Small intestine (tissue), 7 donors: Measurements from ENCODE around the gene TMPRSS13. TPM values are rescaled to one million over a fixed set of nuclear protein-coding genes. Genes with fewer than 3 reads are reported as not detected.

Experiments
- DNase-seq, 2 donors: peaks; one replicate each; pipeline versions ENCODE4 v3.0.0 to v3.0.0-alpha.2; 2013
- FAIRE-seq: peaks from 2 replicates; lab custom pipeline; 2012; peaks lifted over from hg19 to GRCh38; lab: Jason Lieb, UNC
- H3K27ac ChIP-seq, 3 donors: one replicate each; pipeline ENCODE4 v1.5.1; 2013; ENCODE audit warnings: low read length in 2 of 3, mild to moderate bottlenecking in 2 of 3, control low read depth in 1 of 3, inconsistent platforms in 1 of 3, low read depth in 1 of 3, moderate library complexity in 1 of 3
- H3K27me3 ChIP-seq, 3 donors: one replicate each; pipeline ENCODE4 v1.6.1; 2013; ENCODE audit warnings: low read length in 3 of 3, inconsistent platforms in 1 of 3; ENCODE audit not compliant: control insufficient read depth in 3 of 3, insufficient read depth in 3 of 3
- H3K36me3 ChIP-seq, 3 donors: one replicate each; pipeline ENCODE4 v1.6.1; 2013; ENCODE audit warnings: low read length in 3 of 3, inconsistent platforms in 1 of 3, low read depth in 1 of 3, mild to moderate bottlenecking in 1 of 3, moderate library complexity in 1 of 3; ENCODE audit not compliant: control insufficient read depth in 3 of 3, insufficient read depth in 2 of 3
- H3K4me1 ChIP-seq, 3 donors: one replicate each; pipeline ENCODE4 v1.6.1; 2013; ENCODE audit warnings: low read length in 2 of 3, inconsistent platforms in 1 of 3, low read depth in 1 of 3, mild to moderate bottlenecking in 1 of 3, moderate library complexity in 1 of 3; ENCODE audit not compliant: control insufficient read depth in 3 of 3, insufficient read depth in 2 of 3
- H3K4me3 ChIP-seq, 3 donors: one replicate each; pipeline ENCODE4 v1.5.1; 2013; ENCODE audit warnings: low read length in 3 of 3, control low read depth in 1 of 3, inconsistent platforms in 1 of 3, low read depth in 1 of 3, mild to moderate bottlenecking in 1 of 3, moderate library complexity in 1 of 3
- H3K9me3 ChIP-seq, 2 donors: one replicate each; pipeline ENCODE4 v1.6.1; 2013; ENCODE audit warnings: low read depth in 1 of 2, low read length in 1 of 2; ENCODE audit not compliant: control insufficient read depth in 2 of 2, insufficient read depth in 1 of 2
- WGBS, 3 donors: extraction: QIAGEN DNeasy Blood & Tissue Kit; methylation state at CpG; one replicate each; pipeline ENCODE4 v1.1.7; 2013; 5-methylcytosine and 5-hydroxymethylcytosine counted together
- polyA plus RNA-seq, 4 donors: library from polyadenylated mRNA; stranded (reverse) in 3 of 4; unstranded in 1 of 4; fragments of 200-250 nt in 3 of 4; fragments of 120-200 nt in 1 of 4; gene quantifications; one replicate each; pipeline versions ENCODE4 v1.2.1 to v1.2.3, GENCODE V29; 2013
- donor health status: healthy with polysubstance abuse.
- donor health status: control.
- donor health status: control.
- donor health status: Bipolar disorder and iron deficiency.
- donor health status: healthy.

TMPRSS13 gene
- polyA plus RNA-seq, 4 donors: 0.18 to 6.8 TPM; not detected in 2

DNA sequence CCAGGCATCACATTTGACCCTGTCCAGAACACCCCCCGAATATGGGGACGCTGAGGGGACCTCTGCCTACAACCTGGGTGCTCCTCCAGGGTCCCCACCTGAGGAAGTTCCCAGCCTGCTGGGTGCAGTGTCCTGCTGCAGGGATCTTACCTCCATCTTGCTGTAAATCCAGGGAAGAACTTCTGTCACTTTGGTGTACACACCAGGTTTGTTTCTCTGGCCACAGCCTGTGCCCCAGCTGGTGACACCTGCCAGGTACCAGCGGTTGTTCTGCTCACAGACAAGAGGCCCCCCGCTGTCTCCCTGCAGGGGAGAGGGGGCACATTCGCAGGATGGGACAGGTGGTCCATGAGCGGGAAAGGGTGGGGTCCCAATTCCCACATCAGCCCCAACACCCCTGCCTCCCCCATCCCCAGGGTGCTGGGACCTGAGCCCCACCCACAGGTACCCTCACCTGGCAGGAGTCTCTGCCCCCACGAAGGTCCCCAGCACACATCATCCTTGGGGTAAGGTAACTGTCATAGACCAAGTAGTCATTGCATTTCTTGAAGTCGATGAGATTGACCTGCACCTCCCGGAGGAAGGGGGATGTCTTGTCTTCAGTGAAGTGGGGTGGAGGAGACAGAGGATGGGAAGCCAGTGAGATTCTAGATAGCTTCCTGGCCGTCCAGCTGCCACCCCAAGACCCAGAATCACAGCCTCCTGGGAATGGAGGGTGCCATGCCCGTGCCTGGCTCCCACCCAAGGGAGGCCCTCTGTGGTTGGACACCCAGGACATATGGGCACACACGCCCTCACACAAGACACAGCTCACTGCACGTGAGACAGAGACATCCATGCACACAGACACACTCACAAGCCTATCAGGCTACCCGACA is 25.5 kb downstream of the TMPRSS13 start:
- 84 to 89% (median 87%) methylated on average over 14 of the region's 14 CpGs for WGBS, 3 donors
- Histone ChIP-seq H3K9me3 (no peaks in the 10 kb centered on the region), H3K4me1 (peaks cover 0 to 15% (median 0%) of the 10 kb centered on the region in 3 donors), H3K36me3 (no peaks in the 10 kb centered on the region), H3K4me3 (no peak overlapping the region), H3K27me3 (no peaks in the 10 kb centered on the region), H3K27ac (no peak overlapping the region)
- DNase-seq: no peak
- FAIRE-seq: no peak

DNA sequence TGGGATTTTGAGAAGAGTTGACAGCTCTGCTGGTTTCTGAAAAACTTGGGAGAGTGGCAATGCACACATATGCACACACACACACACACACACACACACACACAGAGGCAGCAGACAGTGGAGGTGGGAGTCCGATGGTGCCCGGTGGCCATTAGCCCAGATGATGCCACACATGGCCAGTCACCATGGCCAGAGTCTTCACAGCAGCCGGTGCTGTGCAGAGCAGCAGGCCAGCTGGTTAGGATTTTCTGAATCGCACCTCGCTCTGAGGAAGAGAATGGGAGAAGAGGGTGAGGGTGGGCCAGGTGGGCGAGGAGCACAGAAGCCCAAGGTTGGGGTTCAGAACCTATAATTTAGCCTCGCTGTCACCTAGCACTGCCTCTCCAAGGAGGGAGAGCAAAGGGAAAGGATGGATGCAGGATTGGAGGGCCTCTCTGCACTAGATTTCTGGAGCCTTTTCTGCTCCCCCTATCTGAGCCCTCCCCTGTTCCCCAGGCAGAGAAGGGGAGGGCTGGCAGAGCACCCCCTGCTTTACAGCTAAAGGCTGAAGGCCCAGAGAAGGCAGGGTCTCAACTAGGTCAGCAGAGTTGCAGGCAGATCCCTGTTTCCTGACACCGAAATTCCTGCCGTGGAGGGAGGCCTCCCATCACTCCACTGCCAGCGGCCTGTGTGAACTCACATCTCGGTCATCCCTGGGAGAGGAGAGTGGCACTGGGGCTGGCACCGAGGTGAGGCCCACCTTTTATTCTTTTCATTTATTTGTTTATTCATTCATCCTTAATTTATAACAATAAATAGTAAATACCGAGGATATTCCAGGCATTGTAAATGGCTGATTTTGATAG is 27.0 kb downstream of the TMPRSS13 start:
- FAIRE-seq (no peak), DNase-seq (no peak)
- H3K27ac ChIP-seq: no peak overlapping the region
- no peaks in the 10 kb centered on the region for H3K9me3 ChIP-seq
- 88 to 91% (median 88%) methylated on average over 13 of the region's 13 CpGs for WGBS, 3 donors
- no peaks in the 10 kb centered on the region for H3K36me3 ChIP-seq
- peaks cover 0 to under 1% (median 0%) of the 10 kb centered on the region in 3 donors for H3K4me1 ChIP-seq
- H3K4me3 ChIP-seq: no peak overlapping the region
- no peaks in the 10 kb centered on the region for H3K27me3 ChIP-seq

DNA sequence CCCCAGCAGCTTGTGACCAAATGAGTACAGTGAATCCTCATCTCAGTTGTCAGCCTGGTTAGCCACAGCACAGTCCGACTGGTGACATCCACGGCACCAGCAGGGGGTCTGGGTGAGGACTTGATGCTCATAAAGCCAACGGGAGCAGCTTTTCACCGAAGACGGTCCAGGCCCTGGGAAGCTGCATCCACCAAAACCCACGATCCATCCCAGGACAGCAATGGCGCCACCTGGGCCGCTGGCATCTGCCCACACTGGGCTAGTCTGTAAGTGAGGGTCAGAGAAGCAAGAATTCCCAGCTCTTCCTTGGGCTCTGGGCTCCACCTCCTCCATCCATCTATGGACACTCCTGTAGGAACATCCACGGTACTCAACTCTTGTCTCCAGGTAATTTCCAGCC is 27.6 kb downstream of the TMPRSS13 start:
- Histone ChIP-seq H3K9me3 (no peaks in the 10 kb centered on the region), H3K27me3 (no peaks in the 10 kb centered on the region), H3K36me3 (no peaks in the 10 kb centered on the region), H3K4me3 (no peak overlapping the region), H3K27ac (no peak overlapping the region), H3K4me1 (no peaks in the 10 kb centered on the region)
- no peak for DNase-seq
- no peak for FAIRE-seq
- 93 to 98% (median 94%) methylated on average over 9 of the region's 9 CpGs for WGBS, 3 donors

DNA sequence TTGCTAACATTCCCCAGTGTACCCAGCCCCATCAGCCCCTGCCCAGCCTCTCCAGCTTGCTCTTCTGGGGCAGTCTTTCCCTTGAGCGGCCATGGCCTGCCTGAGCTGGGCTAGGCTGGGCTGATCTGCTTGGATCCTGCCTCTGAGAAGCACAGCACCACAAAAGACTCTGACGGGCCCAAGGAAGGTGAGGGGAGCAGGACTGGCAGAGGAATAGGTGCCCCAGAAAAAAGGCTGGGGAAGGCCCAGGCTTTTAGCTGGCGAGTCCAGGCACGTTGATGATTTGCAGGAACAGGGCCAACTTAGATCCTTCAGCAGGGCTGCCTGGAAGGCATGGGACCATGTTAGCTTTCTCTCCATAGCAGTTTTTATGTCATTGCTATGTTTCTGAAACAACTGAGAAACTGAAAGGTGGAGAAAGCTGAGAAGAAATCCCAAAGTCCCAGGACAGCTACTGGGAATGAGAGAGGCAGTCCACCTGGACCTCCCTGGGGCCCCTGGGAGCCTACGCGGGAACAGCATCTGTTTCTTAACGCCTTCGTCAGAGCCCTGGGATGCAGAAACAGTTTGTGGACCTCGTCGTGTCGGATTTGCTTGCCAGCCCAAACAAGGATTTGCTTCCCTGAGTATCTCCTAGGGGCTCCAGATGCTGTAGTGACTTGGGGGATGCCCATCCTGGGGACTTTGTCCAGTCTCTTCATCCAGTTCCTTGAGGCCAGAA is 28.3 kb downstream of the TMPRSS13 start:
- Histone ChIP-seq H3K9me3 (no peaks in the 10 kb centered on the region), H3K4me3 (no peak overlapping the region), H3K4me1 (no peaks in the 10 kb centered on the region), H3K27ac (no peak overlapping the region), H3K36me3 (no peaks in the 10 kb centered on the region), H3K27me3 (no peaks in the 10 kb centered on the region)
- DNase-seq (no peak), FAIRE-seq (no peak)
- WGBS, 3 donors: 82 to 88% (median 83%) methylated on average over 11 of the region's 11 CpGs

DNA sequence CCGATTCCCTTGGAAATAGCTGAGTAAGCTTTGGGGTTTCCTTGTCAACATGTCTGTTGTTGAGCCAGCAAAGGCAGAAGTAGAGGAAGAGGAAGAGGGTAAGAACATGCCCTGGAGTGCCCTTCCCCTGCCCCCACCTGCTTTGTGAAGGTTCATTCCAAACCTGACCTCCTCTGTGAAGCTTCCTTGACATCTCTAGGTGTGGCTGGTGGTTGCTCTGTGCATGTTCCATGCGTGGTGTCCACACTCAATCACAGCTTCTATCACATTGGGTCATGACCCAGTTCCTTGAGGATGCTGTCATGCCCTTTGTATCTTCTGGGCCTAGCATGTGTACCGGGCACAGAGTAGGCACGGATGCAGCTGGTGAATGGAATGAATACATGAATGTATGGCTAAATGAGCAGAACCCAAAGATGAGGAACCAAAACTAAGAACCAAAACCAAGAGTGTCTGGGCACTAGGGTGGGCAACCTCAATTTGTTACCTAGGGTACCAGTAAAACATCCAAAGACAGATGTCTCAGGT is 29.0 kb downstream of the TMPRSS13 start:
- FAIRE-seq (no peak), DNase-seq (no peak)
- H3K36me3 ChIP-seq: no peaks in the 10 kb centered on the region
- no peaks in the 10 kb centered on the region for H3K9me3 ChIP-seq
- H3K27me3 ChIP-seq: no peaks in the 10 kb centered on the region
- WGBS, 3 donors: 80 to 84% (median 83%) methylated on average over 4 of the region's 4 CpGs
- H3K4me3 ChIP-seq: no peak overlapping the region
- no peaks in the 10 kb centered on the region for H3K4me1 ChIP-seq
- H3K27ac ChIP-seq: no peak overlapping the region

DNA sequence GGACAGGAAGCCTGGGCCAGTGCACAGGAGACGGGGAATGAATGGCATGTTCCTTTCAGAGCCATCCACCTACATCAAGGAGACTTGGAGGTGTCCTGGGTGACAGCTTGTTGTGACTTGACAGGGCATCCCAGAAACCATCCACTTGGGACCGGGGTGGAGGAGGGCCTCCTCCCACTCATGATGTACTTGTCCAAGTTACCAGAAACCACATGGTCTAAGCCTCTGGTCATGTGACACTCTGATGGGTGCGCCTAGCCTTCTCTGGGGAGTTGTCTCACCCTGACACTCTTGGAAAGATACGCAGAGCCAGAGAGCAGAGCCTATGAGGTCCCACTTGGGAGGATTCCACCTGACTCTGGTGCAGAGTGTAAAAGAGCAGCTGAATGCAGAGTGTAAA is 31.1 kb downstream of the TMPRSS13 start:
- Histone ChIP-seq H3K27me3 (no peaks in the 10 kb centered on the region), H3K36me3 (no peaks in the 10 kb centered on the region), H3K4me1 (no peaks in the 10 kb centered on the region), H3K27ac (no peak overlapping the region), H3K9me3 (no peaks in the 10 kb centered on the region), H3K4me3 (no peak overlapping the region)
- FAIRE-seq (no peak), DNase-seq (no peak)
- 80 to 86% (median 83%) methylated on average over 4 of the region's 4 CpGs for WGBS, 3 donors

- DNase-seq (no peak), FAIRE-seq (no peak)
- 96 to 98% (median 96%) methylated on average over 3 of the region's 3 CpGs for WGBS, 3 donors
- H3K4me1 ChIP-seq: no peaks in the 10 kb centered on the region
- no peak overlapping the region for H3K27ac ChIP-seq
- H3K9me3 ChIP-seq: no peaks in the 10 kb centered on the region
- H3K4me3 ChIP-seq: no peak overlapping the region
- H3K36me3 ChIP-seq: no peaks in the 10 kb centered on the region
- H3K27me3 ChIP-seq: no peaks in the 10 kb centered on the region
Observed at GRCh38 chr11:117892651-117893050, 36.6 kb downstream of the TMPRSS13 start.

DNA sequence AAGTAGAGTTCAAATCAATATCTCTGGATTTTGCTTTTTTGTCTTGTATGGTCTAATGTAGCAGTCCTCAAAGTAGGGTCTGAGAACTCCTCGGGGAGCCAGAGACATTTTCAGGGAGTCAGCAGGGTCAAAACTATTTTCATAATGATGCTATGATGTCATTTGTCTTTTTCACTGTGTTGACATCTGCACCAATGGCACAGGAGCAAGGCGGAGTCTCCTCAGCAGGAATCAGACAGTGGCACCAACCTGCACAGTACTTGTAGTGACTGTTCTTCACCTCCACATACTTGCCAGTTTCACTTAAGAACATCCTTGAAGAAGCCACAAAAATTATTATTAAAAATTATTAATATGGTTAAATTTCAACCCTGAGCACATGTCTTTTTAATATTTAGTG is 37.8 kb downstream of the TMPRSS13 start:
- Histone ChIP-seq H3K4me1 (no peaks in the 10 kb centered on the region), H3K9me3 (no peaks in the 10 kb centered on the region), H3K27ac (no peak overlapping the region), H3K27me3 (no peaks in the 10 kb centered on the region), H3K36me3 (no peaks in the 10 kb centered on the region), H3K4me3 (no peak overlapping the region)
- DNase-seq (no peak), FAIRE-seq (no peak)
- WGBS, 3 donors: 48 to 78% (median 69%) methylated on average over 2 of the region's 2 CpGs
